ENCODE data around the gene PIMREG.

Gene PIMREG

DNA sequence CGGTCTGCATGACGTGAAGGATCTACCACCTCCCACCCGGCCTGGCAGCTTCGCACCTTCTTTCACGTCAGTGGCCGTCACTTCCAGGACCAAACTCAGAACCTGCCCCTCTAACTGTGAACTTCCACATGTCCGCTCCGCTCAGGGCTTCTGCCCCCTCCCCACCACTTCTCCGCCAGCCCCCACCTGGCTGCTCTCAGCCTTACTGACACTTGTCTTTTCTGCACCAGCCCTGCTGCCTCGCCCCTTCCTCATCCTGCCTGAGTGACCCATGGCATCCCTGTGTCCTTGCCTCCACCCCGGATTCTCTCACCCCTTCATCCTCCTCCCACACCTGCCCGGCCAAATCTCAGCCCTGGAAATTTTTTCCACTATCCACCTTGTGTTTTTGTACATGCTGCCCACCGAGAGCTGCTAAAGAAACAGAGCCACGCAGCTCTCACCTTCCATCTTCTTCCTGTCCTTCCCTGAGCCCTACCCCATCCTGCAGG is 14.2 kb downstream of the PIMREG start:
- Histone ChIP-seq H3K4me2 (ENCODE audit: low read length) (no peak overlapping the region), H3K4me3 (ENCODE audit: low read length) (no peak overlapping the region), H3K4me1 (ENCODE audit: control insufficient read depth, low read length) (no peaks in the 10 kb centered on the region), H4K20me1 (ENCODE audit: control insufficient read depth, insufficient read depth, low read depth, low read length) (no peaks in the 10 kb centered on the region), H3K79me2 (ENCODE audit: control insufficient read depth, low read length) (no peaks in the 10 kb centered on the region), H3K9me3 (ENCODE audit: control insufficient read depth, insufficient read depth, low read length) (no peaks in the 10 kb centered on the region), H3K27me3 (ENCODE audit: control insufficient read depth, low read length) (no peaks in the 10 kb centered on the region), H3F3A (ENCODE audit: control insufficient read depth, insufficient read depth) (no peaks in the 10 kb centered on the region), H3K9me2 (replicated peaks; ENCODE audit: control insufficient read depth, low read length) (no peaks in the 10 kb centered on the region), H3K27ac (ENCODE audit: low read depth, low read length) (no peak overlapping the region), H3K36me3 (ENCODE audit: control insufficient read depth, low read length) (no peaks in the 10 kb centered on the region)
- no peak for TF ChIP-seq EZH2phosphoT487 (IDR thresholded peaks at IDR 0.05; ENCODE audit: borderline replicate concordance, low read length)
- TF ChIP-seq, protein P1, sequence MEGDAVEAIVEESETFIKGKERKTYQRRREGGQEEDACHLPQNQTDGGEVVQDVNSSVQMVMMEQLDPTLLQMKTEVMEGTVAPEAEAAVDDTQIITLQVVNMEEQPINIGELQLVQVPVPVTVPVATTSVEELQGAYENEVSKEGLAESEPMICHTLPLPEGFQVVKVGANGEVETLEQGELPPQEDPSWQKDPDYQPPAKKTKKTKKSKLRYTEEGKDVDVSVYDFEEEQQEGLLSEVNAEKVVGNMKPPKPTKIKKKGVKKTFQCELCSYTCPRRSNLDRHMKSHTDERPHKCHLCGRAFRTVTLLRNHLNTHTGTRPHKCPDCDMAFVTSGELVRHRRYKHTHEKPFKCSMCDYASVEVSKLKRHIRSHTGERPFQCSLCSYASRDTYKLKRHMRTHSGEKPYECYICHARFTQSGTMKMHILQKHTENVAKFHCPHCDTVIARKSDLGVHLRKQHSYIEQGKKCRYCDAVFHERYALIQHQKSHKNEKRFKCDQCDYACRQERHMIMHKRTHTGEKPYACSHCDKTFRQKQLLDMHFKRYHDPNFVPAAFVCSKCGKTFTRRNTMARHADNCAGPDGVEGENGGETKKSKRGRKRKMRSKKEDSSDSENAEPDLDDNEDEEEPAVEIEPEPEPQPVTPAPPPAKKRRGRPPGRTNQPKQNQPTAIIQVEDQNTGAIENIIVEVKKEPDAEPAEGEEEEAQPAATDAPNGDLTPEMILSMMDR (IDR thresholded peaks at IDR 0.05; ENCODE audit: low read depth, low read length, poor library complexity, severe bottlenecking) = no peak

DNA sequence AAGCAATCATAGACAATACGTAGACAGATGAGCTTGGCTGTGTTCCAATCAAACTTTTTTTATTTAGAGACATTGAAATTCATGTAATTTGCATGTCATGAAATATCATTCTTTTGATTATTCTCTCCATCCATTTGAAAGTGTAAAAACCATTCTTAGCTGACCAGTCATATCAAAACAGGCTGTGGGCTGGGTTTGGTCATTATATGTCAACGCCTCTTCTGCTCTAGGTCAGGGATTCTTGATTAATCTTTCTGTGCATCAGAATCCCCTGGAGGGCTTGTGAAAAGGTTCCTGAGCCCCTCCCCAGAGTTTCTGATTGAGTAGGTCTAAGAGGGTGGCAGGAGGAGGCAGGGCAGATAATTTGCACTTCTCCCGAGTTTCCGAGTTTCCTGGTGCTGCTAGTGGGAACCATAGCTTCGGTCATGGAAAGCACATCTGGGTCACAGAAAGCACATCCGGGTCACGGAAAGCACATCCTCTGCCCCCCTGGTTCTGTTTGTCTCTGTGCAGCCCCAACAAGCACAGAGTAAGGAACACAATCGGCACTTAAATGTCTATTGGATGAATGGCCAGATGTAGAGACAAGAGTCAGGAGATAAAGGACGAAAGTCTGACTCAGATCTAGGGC is 16.4 kb downstream of the PIMREG start:
- Histone ChIP-seq H3K4me2 (ENCODE audit: low read length) (no peak overlapping the region), H3K9me2 (replicated peaks; ENCODE audit: control insufficient read depth, low read length) (no peaks in the 10 kb centered on the region), H3K36me3 (ENCODE audit: control insufficient read depth, low read length) (no peaks in the 10 kb centered on the region), H3K27ac (ENCODE audit: low read depth, low read length) (no peak overlapping the region), H4K20me1 (ENCODE audit: control insufficient read depth, insufficient read depth, low read depth, low read length) (no peaks in the 10 kb centered on the region), H3K4me3 (ENCODE audit: low read length) (no peak overlapping the region), H3K4me1 (ENCODE audit: control insufficient read depth, low read length) (no peaks in the 10 kb centered on the region), H3K79me2 (ENCODE audit: control insufficient read depth, low read length) (no peaks in the 10 kb centered on the region), H3K9me3 (ENCODE audit: control insufficient read depth, insufficient read depth, low read length) (no peaks in the 10 kb centered on the region), H3K27me3 (ENCODE audit: control insufficient read depth, low read length) (no peaks in the 10 kb centered on the region), H3F3A (ENCODE audit: control insufficient read depth, insufficient read depth) (no peaks in the 10 kb centered on the region)
- TF ChIP-seq EZH2phosphoT487 (IDR thresholded peaks at IDR 0.05; ENCODE audit: borderline replicate concordance, low read length) = no peak
- TF ChIP-seq, protein P1 (IDR thresholded peaks at IDR 0.05; ENCODE audit: low read depth, low read length, poor library complexity, severe bottlenecking) = no peak

DNA sequence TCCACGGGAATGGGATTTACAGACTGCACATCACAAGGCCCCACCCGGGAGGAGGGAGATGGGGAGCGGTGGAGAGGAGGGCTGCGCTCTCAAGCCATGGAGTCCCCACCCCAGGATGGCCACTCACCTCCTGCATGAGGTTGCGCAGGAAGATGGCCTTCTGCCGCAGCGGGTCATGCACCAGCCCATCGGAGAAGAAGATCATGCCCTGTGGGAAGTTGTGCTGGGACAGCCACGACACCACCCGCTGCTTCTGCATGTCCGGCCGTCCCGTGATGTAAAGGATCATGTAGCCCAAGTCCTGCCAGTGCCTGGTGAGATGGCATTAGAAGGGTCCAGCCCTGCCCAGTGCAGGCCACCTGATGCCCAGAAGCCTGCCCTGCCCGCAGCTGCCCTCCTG is 17.0 kb downstream of the PIMREG start:
- Histone ChIP-seq H3K27me3 (ENCODE audit: control insufficient read depth, low read length) (no peaks in the 10 kb centered on the region), H3F3A (ENCODE audit: control insufficient read depth, insufficient read depth) (no peaks in the 10 kb centered on the region), H3K4me2 (ENCODE audit: low read length) (no peak overlapping the region)

More for the DNA sequence above, 17.0 kb downstream of the PIMREG start:
- Histone ChIP-seq H4K20me1 (ENCODE audit: control insufficient read depth, insufficient read depth, low read depth, low read length) (no peaks in the 10 kb centered on the region), H3K9me3 (ENCODE audit: control insufficient read depth, insufficient read depth, low read length) (no peaks in the 10 kb centered on the region), H3K9me2 (replicated peaks; ENCODE audit: control insufficient read depth, low read length) (no peaks in the 10 kb centered on the region), H3K4me1 (ENCODE audit: control insufficient read depth, low read length) (no peaks in the 10 kb centered on the region), H3K27ac (ENCODE audit: low read depth, low read length) (no peak overlapping the region), H3K4me3 (ENCODE audit: low read length) (no peak overlapping the region), H3K36me3 (ENCODE audit: control insufficient read depth, low read length) (no peaks in the 10 kb centered on the region), H3K79me2 (ENCODE audit: control insufficient read depth, low read length) (no peaks in the 10 kb centered on the region)
- TF ChIP-seq, protein P1 (IDR thresholded peaks at IDR 0.05; ENCODE audit: low read depth, low read length, poor library complexity, severe bottlenecking) = no peak
- TF ChIP-seq EZH2phosphoT487 (IDR thresholded peaks at IDR 0.05; ENCODE audit: borderline replicate concordance, low read length) = no peak
